Fibroblast of the aortic adventitia (primary cell): Measurements from ENCODE around the gene MYO5A. TPM values are rescaled to one million over a fixed set of nuclear protein-coding genes. Genes with fewer than 3 reads are reported as not detected.

Source experiments
- DNase-seq: peaks from one replicate; pipeline ENCODE4 v3.0.0-alpha.2; 2010; ENCODE audit warnings: low read depth
- H3K4me3 ChIP-seq: 2 replicates; pipeline ENCODE4 v1.5.1; 2011; ENCODE audit warnings: low read depth, mild to moderate bottlenecking, control low read depth, low read length, moderate library complexity
- total RNA-seq: library from RNA; depleted of rRNA; stranded (reverse); fragments of >200 nt; gene quantifications from 2 replicates; pipeline ENCODE4 v1.2.3, GENCODE V29; 2012; ENCODE audit warnings: low replicate concordance
- TF ChIP-seq, protein P1 (sequence below): IDR thresholded peaks from 2 replicates; pipeline ENCODE4 v1.5.1; 2011; ENCODE audit warnings: mild to moderate bottlenecking, low read length, control low read depth, inconsistent platforms; ENCODE audit not compliant: insufficient read depth

MYO5A gene
- total RNA-seq, 1 donor: 80.3 TPM

DNA sequence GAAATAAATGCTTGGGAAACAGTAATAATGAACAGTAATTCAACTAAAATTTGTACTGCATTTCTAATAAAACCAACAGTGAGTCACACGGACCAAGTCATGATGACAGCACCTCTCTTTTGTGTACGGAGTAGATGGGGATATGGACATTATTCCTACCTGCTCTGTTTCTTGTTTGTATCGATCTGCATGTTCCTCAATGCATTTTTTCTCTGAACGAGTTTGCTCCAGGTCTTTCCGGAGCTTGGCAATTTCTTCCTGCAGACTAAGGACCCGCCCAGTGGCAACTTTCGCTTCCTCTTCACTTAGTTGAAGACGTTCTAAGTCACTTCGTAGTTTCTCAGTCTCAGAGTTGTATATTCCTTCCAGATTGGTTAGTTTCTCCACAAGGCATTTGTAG, 158.7 kb downstream of the MYO5A start:
- H3K4me3 ChIP-seq: no peak overlapping the region
- TF ChIP-seq, protein P1, sequence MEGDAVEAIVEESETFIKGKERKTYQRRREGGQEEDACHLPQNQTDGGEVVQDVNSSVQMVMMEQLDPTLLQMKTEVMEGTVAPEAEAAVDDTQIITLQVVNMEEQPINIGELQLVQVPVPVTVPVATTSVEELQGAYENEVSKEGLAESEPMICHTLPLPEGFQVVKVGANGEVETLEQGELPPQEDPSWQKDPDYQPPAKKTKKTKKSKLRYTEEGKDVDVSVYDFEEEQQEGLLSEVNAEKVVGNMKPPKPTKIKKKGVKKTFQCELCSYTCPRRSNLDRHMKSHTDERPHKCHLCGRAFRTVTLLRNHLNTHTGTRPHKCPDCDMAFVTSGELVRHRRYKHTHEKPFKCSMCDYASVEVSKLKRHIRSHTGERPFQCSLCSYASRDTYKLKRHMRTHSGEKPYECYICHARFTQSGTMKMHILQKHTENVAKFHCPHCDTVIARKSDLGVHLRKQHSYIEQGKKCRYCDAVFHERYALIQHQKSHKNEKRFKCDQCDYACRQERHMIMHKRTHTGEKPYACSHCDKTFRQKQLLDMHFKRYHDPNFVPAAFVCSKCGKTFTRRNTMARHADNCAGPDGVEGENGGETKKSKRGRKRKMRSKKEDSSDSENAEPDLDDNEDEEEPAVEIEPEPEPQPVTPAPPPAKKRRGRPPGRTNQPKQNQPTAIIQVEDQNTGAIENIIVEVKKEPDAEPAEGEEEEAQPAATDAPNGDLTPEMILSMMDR: no peak
- DNase-seq: no peak

DNA sequence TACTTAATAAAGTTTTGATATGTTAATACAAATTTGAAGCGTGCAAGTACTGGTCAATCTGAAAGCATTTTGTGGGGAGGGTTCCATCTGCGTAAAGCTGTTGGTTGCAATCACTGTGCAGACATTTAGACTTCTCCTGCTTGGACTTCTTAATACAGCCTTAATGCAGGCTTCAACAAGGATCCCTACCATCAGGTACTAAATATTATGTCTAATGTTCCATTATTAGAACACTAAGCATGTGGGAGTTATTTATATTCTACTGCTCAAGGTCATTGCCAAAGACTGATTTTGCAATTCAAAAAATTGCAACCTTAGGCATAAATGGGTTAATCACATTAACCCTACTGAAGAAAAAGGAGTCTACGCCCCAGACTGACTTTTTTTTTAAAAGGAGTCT, 159.2 kb downstream of the MYO5A start:
- TF ChIP-seq, protein P1: no peak
- DNase-seq: no peak
- H3K4me3 ChIP-seq: no peak overlapping the region

DNA sequence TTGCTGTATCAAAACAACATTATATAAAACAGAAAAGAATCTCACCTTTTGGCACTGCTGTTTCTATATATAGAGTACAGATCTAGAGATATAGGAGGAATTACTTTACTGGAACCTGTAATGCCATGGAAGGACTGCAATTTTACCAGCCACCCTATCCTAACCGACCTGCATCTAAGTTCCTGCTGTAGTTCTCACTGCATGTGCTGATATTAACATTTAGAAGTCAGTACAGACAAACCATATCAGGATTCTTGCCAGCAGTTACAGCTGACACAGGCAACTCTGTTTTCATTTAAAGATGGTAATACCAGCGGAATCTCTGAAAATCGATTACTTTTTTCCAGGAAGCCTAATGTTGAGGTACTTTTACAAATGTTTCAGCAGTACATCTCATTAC, 159.7 kb downstream of the MYO5A start:
- H3K4me3 ChIP-seq: no peak overlapping the region
- TF ChIP-seq, protein P1: no peak
- no peak for DNase-seq

DNA sequence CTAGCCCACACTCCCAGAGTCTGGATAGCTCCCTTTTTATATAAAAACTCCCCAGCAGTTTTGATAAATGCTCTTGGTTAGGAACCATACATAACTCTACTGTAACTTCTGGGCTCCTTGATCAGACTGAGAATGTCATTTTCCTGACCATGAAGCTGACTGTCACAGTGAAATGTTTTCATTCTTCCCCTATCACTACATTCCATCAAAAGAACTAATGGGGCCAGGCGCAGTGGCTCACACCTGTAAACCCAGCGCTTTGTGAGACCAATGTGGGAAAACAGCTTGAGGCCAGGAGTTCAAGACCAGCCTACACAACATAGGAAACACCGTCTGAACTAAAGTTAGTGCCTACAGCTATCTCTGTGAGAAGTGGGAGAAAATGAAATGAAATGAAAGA, 160.3 kb downstream of the MYO5A start:
- TF ChIP-seq, protein P1: no peak
- H3K4me3 ChIP-seq: no peak overlapping the region
- no peak for DNase-seq

DNA sequence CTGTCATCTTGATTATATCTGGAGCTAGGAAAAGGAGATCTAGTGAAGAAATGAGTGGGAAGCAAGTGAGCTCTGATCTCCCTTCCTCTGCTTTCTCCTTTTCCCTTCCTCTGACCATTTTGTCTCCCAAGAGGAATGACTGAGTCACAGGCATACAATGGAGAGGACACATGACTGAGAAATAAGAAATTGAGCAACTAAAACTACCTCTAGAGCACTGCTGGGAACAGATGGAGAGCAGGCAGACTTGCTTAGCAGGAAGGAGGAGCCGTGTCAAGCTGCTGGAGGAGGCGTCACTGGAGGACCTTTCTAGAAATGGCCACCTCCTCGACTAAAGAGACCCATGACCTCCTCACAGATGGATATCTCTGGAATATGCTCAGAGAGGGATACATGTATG, 166.2 kb downstream of the MYO5A start:
- DNase-seq: peak; percentile 83
- H3K4me3 ChIP-seq: no peak overlapping the region
- TF ChIP-seq, protein P1: no peak

DNA sequence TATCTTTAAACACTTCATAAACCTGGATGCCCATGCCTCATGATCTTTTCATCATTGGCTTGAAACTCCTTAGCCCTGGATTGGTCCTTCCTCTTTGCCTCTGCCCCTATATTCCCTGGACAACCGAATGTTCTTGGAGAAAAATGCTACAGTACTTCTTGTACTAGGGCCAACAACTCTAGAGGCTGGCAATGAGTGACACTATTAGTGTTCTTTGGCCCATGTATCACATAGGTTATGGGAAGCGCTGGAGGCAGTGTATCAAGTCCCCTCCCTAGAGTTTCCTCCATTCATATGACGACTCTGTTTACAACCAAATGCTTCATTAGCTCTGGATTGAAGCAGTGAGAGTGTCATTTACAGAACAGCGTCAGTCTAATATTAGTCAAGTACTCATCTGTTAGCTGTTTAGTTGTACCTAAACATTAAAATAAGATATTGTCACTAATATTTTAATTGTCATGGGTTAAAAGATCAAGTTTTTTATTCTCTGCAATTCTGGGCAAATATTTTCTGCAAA, 166.6 kb downstream of the MYO5A start:
- DNase-seq: no peak
- H3K4me3 ChIP-seq: no peak overlapping the region
- TF ChIP-seq, protein P1: no peak

DNA sequence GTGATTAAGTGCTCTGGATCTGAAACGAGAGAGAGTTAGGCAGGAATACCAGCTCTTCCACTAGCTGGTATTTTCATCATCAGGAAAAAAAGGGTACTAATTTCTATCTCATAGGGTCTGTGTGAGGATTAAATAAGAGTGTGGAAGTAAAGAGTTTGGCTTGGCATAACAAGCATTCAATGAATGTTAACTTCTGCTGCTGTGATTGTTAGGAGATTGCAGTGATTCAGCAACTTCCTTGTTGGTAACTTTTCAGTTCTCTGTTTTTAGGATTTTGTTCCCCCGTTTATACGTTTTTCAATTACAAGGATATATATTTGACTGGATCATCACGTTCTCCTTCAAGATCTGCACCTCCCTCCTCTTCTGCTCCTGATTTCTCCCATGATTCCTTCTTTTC, 167.2 kb downstream of the MYO5A start:
- no peak overlapping the region for H3K4me3 ChIP-seq
- DNase-seq: peak; percentile 25
- TF ChIP-seq, protein P1: no peak
